CD4-positive, alpha-beta T cell treated with Interleukin-4 for 1 hour (primary cell): Measurements from ENCODE around the gene KCNMA1.

Experiments
- DNase-seq, 2 donors: peaks; one replicate each; pipeline ENCODE4 v3.0.0-alpha.2; 2020 to 2022

Gene KCNMA1

GRCh38 chr10:77386365-77386764, 251.2 kb downstream of the KCNMA1 start:
- no peak for DNase-seq

DNA sequence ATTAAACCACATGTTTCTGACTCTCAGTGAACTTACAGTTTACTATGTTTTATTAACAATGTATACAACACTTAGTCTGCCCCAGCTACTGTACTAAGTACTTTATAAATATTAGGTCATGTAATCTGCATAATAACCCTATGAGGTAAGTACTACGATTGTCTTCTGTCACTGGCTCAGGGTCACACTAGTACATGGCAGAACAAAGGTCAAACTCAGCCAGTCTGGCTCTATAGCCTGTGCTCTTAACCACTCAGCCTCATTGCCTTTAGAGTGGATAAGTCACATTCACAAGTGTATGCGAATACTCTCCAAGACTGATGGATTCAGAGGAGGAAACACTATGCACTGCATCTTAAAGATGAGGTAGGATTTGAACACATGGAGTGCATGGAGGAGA, 252.3 kb downstream of the KCNMA1 start:
- no peak for DNase-seq

GRCh38 chr10:77383861-77384553, 253.6 kb downstream of the KCNMA1 start:
- no peak for DNase-seq

GRCh38 chr10:77381750-77382149, 255.9 kb downstream of the KCNMA1 start:
- no peak for DNase-seq

DNA sequence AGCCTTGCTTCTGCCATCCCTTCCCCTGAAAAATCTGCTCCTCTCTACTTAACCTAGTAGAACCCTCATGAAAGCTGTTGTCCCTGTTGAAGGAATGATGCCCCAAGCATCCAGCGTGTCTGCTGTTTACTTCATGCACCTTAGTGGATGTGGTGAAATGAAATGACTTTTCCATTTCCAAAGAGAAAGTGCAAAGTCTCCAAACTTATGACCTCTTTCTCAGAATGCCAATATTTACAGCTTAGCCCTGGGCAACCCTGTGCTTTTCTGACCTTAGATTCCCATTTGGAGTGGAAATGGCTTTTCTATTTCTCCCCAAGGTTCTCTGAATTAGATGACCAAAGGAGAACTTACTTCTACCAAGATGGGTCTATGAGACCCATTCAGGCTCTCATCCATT, 256.9 kb downstream of the KCNMA1 start:
- DNase-seq: no peak

DNA sequence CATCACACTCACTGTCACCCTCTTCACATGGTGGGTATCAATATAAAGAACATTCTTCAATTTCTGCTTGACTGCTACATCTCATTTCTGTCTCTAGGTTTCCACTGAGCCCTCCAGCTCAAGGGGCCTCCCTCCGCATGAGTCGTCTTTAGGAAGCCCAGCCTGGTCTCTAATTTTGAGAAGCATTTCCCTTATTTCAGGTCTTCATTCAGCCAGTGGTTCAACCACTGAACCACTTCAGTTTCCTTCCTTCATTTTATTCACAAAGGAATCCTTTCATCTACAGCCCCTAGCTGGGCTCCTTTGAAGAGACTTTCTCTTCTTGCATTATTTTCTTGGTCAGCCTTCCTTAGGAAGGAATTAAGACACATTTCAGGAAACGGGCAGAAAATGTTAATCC, 257.4 kb downstream of the KCNMA1 start:
- no peak for DNase-seq

DNA sequence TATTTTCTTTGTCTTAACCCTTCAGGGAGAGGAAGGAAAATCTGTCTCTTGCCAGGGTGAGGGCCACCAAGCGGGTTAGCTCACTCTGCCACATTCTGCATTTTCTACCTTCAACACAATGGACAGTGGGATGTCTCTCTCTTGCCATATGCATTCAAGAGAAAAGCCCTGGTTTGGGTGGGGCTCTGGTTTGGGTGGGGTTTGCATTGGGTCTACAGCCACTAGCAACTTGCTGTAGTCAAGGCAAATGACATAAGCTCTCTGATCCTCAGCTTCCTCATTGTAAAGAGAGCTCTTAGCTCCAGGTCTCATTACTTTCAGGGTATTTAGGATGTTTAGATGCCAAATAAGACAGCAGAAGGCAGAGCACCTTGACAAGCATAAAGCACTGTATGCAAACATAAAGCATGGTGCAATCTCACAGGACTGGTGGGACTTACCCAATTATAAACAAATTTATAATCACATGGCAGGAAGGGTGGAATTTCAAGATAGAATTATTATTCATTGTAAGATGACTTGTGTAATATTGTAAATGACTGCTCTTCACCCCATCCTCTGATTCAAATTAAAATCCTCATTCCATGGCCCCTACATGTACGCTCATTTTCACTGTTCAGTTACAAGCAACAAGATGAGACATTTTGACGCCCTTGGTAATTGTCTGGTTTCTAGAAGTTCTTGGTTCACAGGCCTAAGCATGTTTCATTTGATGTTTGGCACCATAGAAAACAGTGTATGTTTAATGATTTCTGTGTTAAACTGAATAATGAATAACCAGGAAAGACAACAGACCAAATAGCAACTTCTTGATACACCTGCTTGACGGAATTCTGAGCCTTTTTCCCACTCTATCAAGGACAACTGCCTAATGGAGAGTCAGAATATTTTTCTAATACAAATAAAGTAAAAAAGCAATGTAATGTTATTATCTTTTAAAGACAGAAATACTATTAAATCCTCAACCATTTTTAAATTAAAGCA, 258.9 kb downstream of the KCNMA1 start:
- no peak for DNase-seq

DNA sequence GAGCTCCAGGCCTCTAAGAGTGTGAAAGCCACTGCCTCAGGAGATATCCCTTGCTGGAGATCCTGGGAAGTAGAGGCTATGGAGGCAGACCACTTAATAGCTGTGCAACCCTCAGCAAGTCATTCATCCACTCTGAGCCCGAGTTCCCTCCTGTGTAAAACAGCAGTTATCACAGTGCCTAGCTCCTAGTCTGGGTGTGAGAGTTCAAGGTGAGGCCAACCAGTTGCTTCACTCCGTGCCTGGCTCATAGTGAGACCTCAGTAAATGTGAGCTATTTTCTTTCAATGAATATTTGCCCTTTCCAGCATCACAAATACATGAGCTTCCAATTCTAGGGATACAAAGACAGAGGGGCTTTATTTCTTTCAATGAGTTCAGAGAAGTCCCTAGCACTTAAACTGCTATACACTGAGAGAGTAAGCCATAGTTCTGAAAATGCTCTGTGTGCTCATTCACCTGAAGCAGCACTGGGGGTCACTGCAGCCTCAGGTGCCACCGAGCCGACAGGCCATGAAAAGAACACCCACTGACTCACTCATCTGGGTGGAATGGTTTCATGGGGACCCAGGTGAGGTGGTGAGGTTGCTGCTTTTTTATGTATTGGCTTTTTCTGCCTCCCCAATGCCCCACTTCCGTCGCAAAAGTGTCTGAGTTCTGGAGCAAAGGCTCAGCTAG, 259.8 kb downstream of the KCNMA1 start:
- no peak for DNase-seq

DNA sequence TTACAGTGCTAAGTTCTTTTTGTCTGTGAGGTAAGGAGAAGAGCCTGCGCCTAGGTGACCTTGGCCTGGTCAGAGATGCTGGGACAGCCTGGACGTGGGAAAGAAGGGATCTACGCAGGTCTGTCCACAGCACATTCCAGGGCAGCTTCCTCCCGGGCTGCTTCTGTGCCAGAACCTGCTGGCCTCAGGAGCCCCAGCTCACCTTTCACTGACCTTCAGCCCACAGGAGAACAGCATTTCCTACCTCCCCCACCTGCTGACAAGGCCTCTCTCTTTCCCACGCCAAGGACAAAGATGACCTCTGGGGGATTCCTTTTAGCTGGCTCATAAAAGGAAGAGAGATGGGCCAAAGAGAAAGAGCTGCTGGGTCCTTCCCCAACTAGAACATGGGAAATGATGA, 260.6 kb downstream of the KCNMA1 start:
- DNase-seq: no peak

DNA sequence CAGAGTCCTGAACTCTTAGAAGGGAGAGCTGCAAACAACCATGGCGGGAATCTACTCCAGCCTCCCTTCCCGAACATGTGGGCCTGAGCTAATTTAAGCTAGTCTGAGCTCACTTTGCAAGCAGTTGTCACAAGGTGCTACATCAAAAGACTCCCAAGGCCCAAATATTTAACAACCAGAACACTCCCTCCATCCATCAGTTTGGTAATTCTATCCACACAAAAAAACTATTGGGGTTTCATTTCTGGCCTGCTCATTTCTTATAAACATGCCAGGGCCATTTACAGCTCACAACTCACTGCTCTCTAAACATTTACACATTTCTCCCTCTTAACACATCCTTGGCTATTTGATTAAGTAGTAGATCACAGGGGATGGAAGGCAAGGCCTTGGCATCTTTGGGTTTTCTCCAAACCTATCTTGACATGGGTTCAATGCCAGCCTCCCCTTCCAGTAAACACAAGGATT, 263.4 kb downstream of the KCNMA1 start:
- DNase-seq: no peak

DNA sequence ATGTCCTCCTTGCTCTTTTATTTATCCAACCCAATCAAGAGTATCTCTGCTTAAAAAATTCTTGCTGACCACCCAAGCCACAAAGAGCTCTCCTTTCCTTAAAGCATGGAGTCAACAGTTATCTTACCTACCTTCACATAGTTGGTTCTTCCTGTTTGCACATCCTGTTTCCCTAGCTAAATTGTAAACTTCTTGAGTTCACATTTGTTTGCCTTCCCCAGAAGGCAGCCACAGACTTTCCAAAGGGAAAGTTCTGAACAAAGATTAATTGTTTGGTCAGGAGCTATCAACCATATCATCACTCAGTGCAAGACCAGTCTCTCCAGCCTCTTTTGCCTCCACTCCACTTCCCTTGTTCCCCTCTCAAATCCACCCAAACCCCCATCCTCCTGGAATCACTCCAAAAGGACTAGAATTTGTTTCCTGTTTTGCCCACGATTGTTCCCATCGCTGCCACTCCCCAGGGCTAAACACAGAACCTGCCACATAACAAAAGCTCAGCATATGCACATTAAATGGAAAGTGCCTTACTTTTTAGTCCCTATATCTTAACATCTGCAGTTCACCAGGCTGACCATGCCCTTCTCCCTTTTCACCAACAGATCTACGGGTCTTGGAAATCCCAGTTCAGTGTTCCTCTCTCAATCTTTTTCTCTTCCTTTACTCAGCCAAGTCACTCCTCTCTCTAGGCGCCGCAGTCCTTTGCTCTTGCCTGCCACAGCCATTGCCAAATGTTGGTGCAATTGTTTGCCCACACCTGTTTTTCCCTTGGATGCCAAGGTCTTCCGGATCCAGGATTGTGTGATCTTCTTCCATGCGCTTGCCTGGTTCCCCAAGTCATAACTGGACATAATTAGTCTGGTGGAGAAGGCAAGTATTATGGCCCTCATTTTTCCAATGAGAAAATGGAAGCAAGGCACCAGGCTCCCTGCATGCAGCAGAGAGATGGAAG, 265.5 kb downstream of the KCNMA1 start:
- no peak for DNase-seq

DNA sequence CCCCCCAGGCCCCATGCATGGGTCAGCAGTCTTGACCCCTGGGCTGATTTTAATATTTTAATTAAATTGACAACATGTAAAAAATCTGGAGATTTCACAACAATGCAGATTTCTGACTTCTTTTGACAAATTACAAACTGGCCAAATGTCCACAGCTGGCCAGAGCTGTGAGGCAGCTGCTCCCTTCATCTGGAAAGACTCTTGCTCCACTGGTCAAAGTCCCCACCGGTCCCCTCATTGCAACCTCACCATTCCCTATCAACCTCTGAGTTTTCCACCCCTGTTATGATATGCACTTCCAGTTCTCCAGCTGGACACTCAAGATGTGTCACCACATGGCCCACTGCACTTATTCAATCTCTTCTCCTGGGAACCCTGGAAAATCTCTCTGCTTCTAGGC, 266.2 kb downstream of the KCNMA1 start:
- DNase-seq: no peak

GRCh38 chr10:77368006-77368405, 269.6 kb downstream of the KCNMA1 start:
- DNase-seq: no peak

- DNase-seq: no peak
Measured at GRCh38 chr10:77363210-77363609, 274.4 kb downstream of the KCNMA1 start.

- DNase-seq: no peak
Measured at GRCh38 chr10:77361831-77362230, 275.8 kb downstream of the KCNMA1 start.

GRCh38 chr10:77361426-77361825, 276.2 kb downstream of the KCNMA1 start:
- no peak for DNase-seq

DNA sequence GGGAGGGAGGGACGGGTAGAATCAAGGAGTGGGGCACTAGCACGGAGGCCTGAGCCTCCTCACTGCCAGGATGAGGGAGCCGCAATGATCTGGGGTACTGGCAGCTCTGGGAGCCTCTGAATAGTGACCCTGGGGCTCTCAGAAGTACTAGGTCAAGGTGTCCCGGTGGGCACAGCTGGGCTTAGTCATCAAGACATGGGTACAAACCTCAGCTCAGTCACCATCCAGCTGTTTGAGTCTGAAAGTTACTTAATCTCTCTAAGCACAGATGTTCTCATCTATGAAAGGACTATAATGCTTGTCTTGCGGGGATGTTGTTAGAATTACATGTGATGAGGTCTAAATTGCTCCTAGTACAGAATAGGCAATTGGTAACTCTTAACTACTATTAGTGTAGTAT, 276.8 kb downstream of the KCNMA1 start:
- DNase-seq: no peak

- DNase-seq: no peak
Measured at GRCh38 chr10:77359950-77360520, 277.6 kb downstream of the KCNMA1 start.

DNA sequence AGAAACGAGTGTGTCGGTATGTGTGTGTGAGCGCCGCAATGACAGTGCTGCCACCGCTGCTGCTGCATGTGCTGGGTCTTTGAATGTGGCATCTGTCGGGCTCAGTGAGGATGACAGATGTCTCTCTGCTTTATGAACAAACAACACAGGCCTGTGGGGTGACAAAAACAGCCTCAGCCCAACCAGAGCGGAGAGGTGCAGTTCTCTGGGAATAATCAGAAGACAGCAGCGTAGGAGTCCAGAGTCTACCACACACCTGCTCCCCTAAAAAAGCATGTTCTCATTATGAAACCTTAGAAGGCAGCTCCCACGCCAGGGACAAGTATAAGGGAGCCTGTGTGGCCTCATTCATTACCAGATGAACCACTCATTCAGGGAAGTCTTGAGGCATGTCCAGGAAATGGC, 278.3 kb downstream of the KCNMA1 start:
- DNase-seq: no peak

GRCh38 chr10:77358656-77359055, 279.0 kb downstream of the KCNMA1 start:
- DNase-seq: no peak

GRCh38 chr10:77357611-77358310, 279.8 kb downstream of the KCNMA1 start:
- DNase-seq: no peak
